HL-60 (cell line): ENCODE data around the gene PABPN1.

ENCODE experiments used
- CTCF ChIP-seq: IDR thresholded peaks from one replicate; pipeline ENCODE4 v1.5.1; 2011; ENCODE audit warnings: low read length, control low read depth, inconsistent platforms; ENCODE audit not compliant: insufficient read depth
- TF ChIP-seq, protein P1 (sequence below): IDR thresholded peaks from 2 replicates; pipeline ENCODE4 v1.6.1; 2012; ENCODE audit warnings: low read depth; ENCODE audit not compliant: insufficient replicate concordance

- TF ChIP-seq CTCF, result no peak
- TF ChIP-seq, protein P1, sequence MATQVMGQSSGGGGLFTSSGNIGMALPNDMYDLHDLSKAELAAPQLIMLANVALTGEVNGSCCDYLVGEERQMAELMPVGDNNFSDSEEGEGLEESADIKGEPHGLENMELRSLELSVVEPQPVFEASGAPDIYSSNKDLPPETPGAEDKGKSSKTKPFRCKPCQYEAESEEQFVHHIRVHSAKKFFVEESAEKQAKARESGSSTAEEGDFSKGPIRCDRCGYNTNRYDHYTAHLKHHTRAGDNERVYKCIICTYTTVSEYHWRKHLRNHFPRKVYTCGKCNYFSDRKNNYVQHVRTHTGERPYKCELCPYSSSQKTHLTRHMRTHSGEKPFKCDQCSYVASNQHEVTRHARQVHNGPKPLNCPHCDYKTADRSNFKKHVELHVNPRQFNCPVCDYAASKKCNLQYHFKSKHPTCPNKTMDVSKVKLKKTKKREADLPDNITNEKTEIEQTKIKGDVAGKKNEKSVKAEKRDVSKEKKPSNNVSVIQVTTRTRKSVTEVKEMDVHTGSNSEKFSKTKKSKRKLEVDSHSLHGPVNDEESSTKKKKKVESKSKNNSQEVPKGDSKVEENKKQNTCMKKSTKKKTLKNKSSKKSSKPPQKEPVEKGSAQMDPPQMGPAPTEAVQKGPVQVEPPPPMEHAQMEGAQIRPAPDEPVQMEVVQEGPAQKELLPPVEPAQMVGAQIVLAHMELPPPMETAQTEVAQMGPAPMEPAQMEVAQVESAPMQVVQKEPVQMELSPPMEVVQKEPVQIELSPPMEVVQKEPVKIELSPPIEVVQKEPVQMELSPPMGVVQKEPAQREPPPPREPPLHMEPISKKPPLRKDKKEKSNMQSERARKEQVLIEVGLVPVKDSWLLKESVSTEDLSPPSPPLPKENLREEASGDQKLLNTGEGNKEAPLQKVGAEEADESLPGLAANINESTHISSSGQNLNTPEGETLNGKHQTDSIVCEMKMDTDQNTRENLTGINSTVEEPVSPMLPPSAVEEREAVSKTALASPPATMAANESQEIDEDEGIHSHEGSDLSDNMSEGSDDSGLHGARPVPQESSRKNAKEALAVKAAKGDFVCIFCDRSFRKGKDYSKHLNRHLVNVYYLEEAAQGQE, result no peak
These were observed 31.5 kb downstream of the PABPN1 start, which contains the start of gene SLC22A17 for GRCh38 chr14:23352506-23353432.
